Fibroblast of lung (primary cell): ENCODE results near the gene CIB1. TPM values are rescaled to one million over a fixed set of nuclear protein-coding genes. Genes with fewer than 3 reads are reported as not detected.

Experiments
- DNase-seq, 2 donors: peaks; one replicate each; pipeline versions ENCODE4 v3.0.0 to v3.0.0-alpha.2; 2010; ENCODE audit warnings: low read depth in 2 of 2
- H2AFZ ChIP-seq: 2 replicates; pipeline ENCODE4 v1.5.1; 2012; ENCODE audit warnings: low read length, control low read depth, inconsistent platforms
- H3K27ac ChIP-seq: 2 replicates; pipeline ENCODE4 v1.5.1; 2011; ENCODE audit warnings: low read length, control low read depth; ENCODE audit not compliant: insufficient read depth
- H3K27me3 ChIP-seq: 2 replicates; pipeline ENCODE4 v1.5.1; 2011; ENCODE audit warnings: mild to moderate bottlenecking, low read length; ENCODE audit not compliant: control insufficient read depth, insufficient read depth
- H3K36me3 ChIP-seq: 2 replicates; pipeline ENCODE4 v1.5.1; 2011; ENCODE audit warnings: low read length; ENCODE audit not compliant: control insufficient read depth, insufficient read depth
- H3K4me1 ChIP-seq: 2 replicates; pipeline ENCODE4 v1.5.1; 2011; ENCODE audit warnings: low read length; ENCODE audit not compliant: control insufficient read depth, insufficient read depth; ENCODE audit errors: extremely low read depth
- H3K4me2 ChIP-seq: 2 replicates; pipeline ENCODE4 v1.5.1; 2011; ENCODE audit warnings: low read length, control low read depth; ENCODE audit not compliant: insufficient read depth; ENCODE audit errors: extremely low read depth
- H3K4me3 ChIP-seq, 4 experiments: fragments of 200-600 bp in 1 of 4; sonication (generic) in 1 of 4; replicated peaks in 1 of 4; 2 replicates each; pipeline ENCODE4 v1.5.1; 2011 to 2016; ENCODE audit warnings: low read length in 4 of 4, low read depth in 3 of 4, mild to moderate bottlenecking in 3 of 4, control low read depth in 2 of 4, inconsistent platforms in 1 of 4, mixed read lengths in 1 of 4; ENCODE audit not compliant: insufficient read depth in 1 of 4; ENCODE audit errors: control extremely low read depth in 1 of 4
- H3K79me2 ChIP-seq: 2 replicates; pipeline ENCODE4 v1.5.1; 2012; ENCODE audit warnings: mild to moderate bottlenecking, low read length, inconsistent platforms; ENCODE audit not compliant: control insufficient read depth, insufficient read depth
- H3K9ac ChIP-seq: 2 replicates; pipeline ENCODE4 v1.5.1; 2011; ENCODE audit warnings: mild to moderate bottlenecking, low read length, control low read depth; ENCODE audit not compliant: insufficient read depth
- H3K9me3 ChIP-seq: 2 replicates; pipeline ENCODE4 v1.5.1; 2012; ENCODE audit warnings: low read depth, low read length; ENCODE audit not compliant: control insufficient read depth, insufficient read depth
- H4K20me1 ChIP-seq: 2 replicates; pipeline ENCODE4 v1.5.1; 2011; ENCODE audit warnings: low read length; ENCODE audit not compliant: control insufficient read depth, insufficient read depth; ENCODE audit errors: extremely low read depth
- EZH2 ChIP-seq: IDR thresholded peaks from 2 replicates; pipeline ENCODE4 v1.5.1; 2012; ENCODE audit warnings: low read length, control low read depth, mild to moderate bottlenecking; ENCODE audit errors: missing control alignments
- polyA plus RNA-seq, 2 donors: library from polyadenylated mRNA; depleted of rRNA in 1 of 2; stranded (reverse) in 1 of 2; unstranded in 1 of 2; fragments of >200 nt; gene quantifications; 2 replicates each; pipeline ENCODE4 v1.2.1, GENCODE V29; 2011 to 2012; ENCODE audit warnings: missing spikeins in 1 of 2
- total RNA-seq: library from RNA; depleted of rRNA; stranded (reverse); fragments of >200 nt; gene quantifications from 2 replicates; pipeline ENCODE4 v1.2.1, GENCODE V29; 2014
- TF ChIP-seq, protein P1 (sequence below), 2 donors: IDR thresholded peaks in 1 of 2; conservative IDR thresholded peaks in 1 of 2; 1 replicate in 1 of 2; 2 replicates in 1 of 2; pipeline ENCODE4 v1.5.1; 2011 to 2012; ENCODE audit warnings: low read length in 2 of 2, control low read depth in 1 of 2, inconsistent platforms in 1 of 2, low read depth in 1 of 2, mild to moderate bottlenecking in 1 of 2

The CIB1 gene
- total and polyA plus RNA-seq, 2 donors (not counting 1 experiment from before 2014, with no cell fraction given): 27.7 to 42.7 TPM

GRCh38 chr15:90210593-90210992 lies 23.1 kb downstream of the CIB1 start:
- no peaks in the 10 kb centered on the region for H3K27me3 ChIP-seq
- H3K4me3 ChIP-seq: no peak overlapping the region
- TF ChIP-seq EZH2: no peak
- TF ChIP-seq, protein P1, sequence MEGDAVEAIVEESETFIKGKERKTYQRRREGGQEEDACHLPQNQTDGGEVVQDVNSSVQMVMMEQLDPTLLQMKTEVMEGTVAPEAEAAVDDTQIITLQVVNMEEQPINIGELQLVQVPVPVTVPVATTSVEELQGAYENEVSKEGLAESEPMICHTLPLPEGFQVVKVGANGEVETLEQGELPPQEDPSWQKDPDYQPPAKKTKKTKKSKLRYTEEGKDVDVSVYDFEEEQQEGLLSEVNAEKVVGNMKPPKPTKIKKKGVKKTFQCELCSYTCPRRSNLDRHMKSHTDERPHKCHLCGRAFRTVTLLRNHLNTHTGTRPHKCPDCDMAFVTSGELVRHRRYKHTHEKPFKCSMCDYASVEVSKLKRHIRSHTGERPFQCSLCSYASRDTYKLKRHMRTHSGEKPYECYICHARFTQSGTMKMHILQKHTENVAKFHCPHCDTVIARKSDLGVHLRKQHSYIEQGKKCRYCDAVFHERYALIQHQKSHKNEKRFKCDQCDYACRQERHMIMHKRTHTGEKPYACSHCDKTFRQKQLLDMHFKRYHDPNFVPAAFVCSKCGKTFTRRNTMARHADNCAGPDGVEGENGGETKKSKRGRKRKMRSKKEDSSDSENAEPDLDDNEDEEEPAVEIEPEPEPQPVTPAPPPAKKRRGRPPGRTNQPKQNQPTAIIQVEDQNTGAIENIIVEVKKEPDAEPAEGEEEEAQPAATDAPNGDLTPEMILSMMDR (conservative IDR thresholded peaks at IDR 0.05 in 1 of 2, IDR thresholded peaks at IDR 0.05 in 1 of 2; ENCODE audit: low read depth in 1 of 2, low read length in 2 of 2): no peak
- no peak overlapping the region for H3K4me2 ChIP-seq
- H3K79me2 ChIP-seq: no peaks in the 10 kb centered on the region
- no peaks in the 10 kb centered on the region for H3K9me3 ChIP-seq
- no peak overlapping the region for H3K27ac ChIP-seq
- no peaks in the 10 kb centered on the region for H3K36me3 ChIP-seq
- no peak overlapping the region for H3K9ac ChIP-seq
- H2AFZ ChIP-seq: no peak overlapping the region
- DNase-seq: no peak
- H4K20me1 ChIP-seq: no peaks in the 10 kb centered on the region
- no peaks in the 10 kb centered on the region for H3K4me1 ChIP-seq

- TF ChIP-seq EZH2: no peak
- TF ChIP-seq, protein P1 (conservative IDR thresholded peaks at IDR 0.05 in 1 of 2, IDR thresholded peaks at IDR 0.05 in 1 of 2; ENCODE audit: low read depth in 1 of 2, low read length in 2 of 2): no peak
- H4K20me1 ChIP-seq: no peaks in the 10 kb centered on the region
- no peaks in the 10 kb centered on the region for H3K4me1 ChIP-seq
- H2AFZ ChIP-seq: no peak overlapping the region
- no peak for DNase-seq
- no peaks in the 10 kb centered on the region for H3K9me3 ChIP-seq
- H3K4me3 ChIP-seq: no peak overlapping the region
- H3K36me3 ChIP-seq: no peaks in the 10 kb centered on the region
- no peak overlapping the region for H3K4me2 ChIP-seq
- no peaks in the 10 kb centered on the region for H3K27me3 ChIP-seq
- H3K9ac ChIP-seq: no peak overlapping the region
- no peak overlapping the region for H3K27ac ChIP-seq
- H3K79me2 ChIP-seq: no peaks in the 10 kb centered on the region
Measured at GRCh38 chr15:90209591-90209990, 24.1 kb downstream of the CIB1 start.

DNA sequence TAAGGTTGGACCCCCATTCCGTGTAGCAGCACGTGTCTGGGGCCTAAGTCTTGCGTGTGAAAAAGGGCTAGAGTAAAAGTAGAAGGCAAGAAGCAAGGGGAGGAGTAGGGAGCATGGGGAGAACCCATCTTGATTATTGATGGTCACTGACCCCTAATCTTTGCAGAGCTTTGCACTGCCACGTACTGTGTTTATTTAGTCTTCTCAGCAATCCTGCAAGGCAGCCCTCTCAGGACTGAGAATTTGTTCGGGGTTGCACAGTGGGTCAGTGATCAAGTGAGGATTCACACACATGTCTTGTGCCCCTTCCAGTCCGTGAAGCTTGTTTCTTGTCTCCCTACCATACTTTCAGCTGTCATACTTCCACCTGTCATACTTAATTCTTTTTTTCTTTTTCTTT lies 25.4 kb downstream of the CIB1 start:
- Histone ChIP-seq H3K4me3 (no peak overlapping the region), H3K27me3 (no peaks in the 10 kb centered on the region), H3K9ac (no peak overlapping the region), H3K79me2 (no peaks in the 10 kb centered on the region), H3K27ac (no peak overlapping the region), H3K4me2 (no peak overlapping the region), H3K36me3 (no peaks in the 10 kb centered on the region), H3K9me3 (no peaks in the 10 kb centered on the region), H4K20me1 (no peaks in the 10 kb centered on the region), H2AFZ (no peak overlapping the region), H3K4me1 (no peaks in the 10 kb centered on the region)
- no peak for TF ChIP-seq EZH2
- TF ChIP-seq, protein P1 (conservative IDR thresholded peaks at IDR 0.05 in 1 of 2, IDR thresholded peaks at IDR 0.05 in 1 of 2; ENCODE audit: low read depth in 1 of 2, low read length in 2 of 2): no peak
- DNase-seq: no peak
